Mesenchymal stem cell (in vitro differentiated cells and primary cell): ENCODE measurements around the gene ATP1B3.

Source experiments
- DNase-seq: peaks from one replicate; pipeline ENCODE4 v3.0.0-alpha.2; 2013
- H2AFZ ChIP-seq: one replicate; pipeline ENCODE4 v1.6.1; 2013; ENCODE audit warnings: low read depth, mild to moderate bottlenecking, control low read depth, inconsistent platforms, low read length, moderate library complexity
- H2AK5ac ChIP-seq: 2 replicates; pipeline ENCODE4 v1.6.1; 2013; ENCODE audit warnings: low read length, moderate library complexity, mild to moderate bottlenecking, inconsistent platforms; ENCODE audit not compliant: severe bottlenecking
- H2BK120ac ChIP-seq: one replicate; pipeline ENCODE4 v1.6.1; 2013; ENCODE audit warnings: low read depth, mild to moderate bottlenecking, inconsistent platforms, low read length, moderate library complexity
- H2BK12ac ChIP-seq, 2 experiments: one replicate each; pipeline ENCODE4 v1.6.1; 2013; ENCODE audit warnings: inconsistent platforms in 2 of 2, low read length in 2 of 2, mild to moderate bottlenecking in 2 of 2, moderate library complexity in 2 of 2, control low read depth in 1 of 2
- H2BK15ac ChIP-seq: one replicate; pipeline ENCODE4 v1.6.1; 2013; ENCODE audit warnings: mild to moderate bottlenecking, low read depth, inconsistent platforms; ENCODE audit not compliant: poor library complexity, severe bottlenecking
- H2BK5ac ChIP-seq: 2 replicates; pipeline ENCODE4 v1.6.1; 2013; ENCODE audit warnings: low read depth, mild to moderate bottlenecking, low read length, control low read depth, inconsistent platforms; ENCODE audit not compliant: poor library complexity, severe bottlenecking
- H3K14ac ChIP-seq, 2 experiments: one replicate each; pipeline ENCODE4 v1.6.1; 2013; ENCODE audit warnings: inconsistent platforms in 2 of 2, low read length in 2 of 2, control low read depth in 1 of 2, mild to moderate bottlenecking in 1 of 2, moderate library complexity in 1 of 2
- H3K18ac ChIP-seq, 2 experiments: one replicate each; pipeline ENCODE4 v1.6.1; 2013; ENCODE audit warnings: inconsistent platforms in 2 of 2, low read length in 2 of 2, control low read depth in 1 of 2, low read depth in 1 of 2, mild to moderate bottlenecking in 1 of 2
- H3K23ac ChIP-seq, 2 experiments: one replicate each; pipeline ENCODE4 v1.6.1; 2013; ENCODE audit warnings: inconsistent platforms in 2 of 2, low read length in 2 of 2, mild to moderate bottlenecking in 2 of 2, moderate library complexity in 2 of 2, control low read depth in 1 of 2
- H3K27ac ChIP-seq: 2 replicates; pipeline ENCODE4 v1.5.1; 2013; ENCODE audit warnings: mild to moderate bottlenecking, moderate library complexity, low read length, control low read depth, inconsistent platforms; ENCODE audit not compliant: poor library complexity, severe bottlenecking
- H3K27me3 ChIP-seq, 2 experiments: 2 replicates each; pipeline versions ENCODE4 v1.6.1 to v1.7.0; 2013; ENCODE audit warnings: low read length in 2 of 2, mild to moderate bottlenecking in 2 of 2, moderate library complexity in 2 of 2, control low read depth in 1 of 2, inconsistent platforms in 1 of 2; ENCODE audit not compliant: control insufficient read depth in 1 of 2, insufficient read depth in 1 of 2
- H3K36me3 ChIP-seq, 2 experiments: 2 replicates each; pipeline versions ENCODE4 v1.6.1 to v1.7.0; 2013; ENCODE audit warnings: low read length in 2 of 2, control low read depth in 1 of 2, inconsistent platforms in 1 of 2, low read depth in 1 of 2, mild to moderate bottlenecking in 1 of 2; ENCODE audit not compliant: insufficient read depth in 2 of 2, control insufficient read depth in 1 of 2
- H3K4ac ChIP-seq, 2 experiments: one replicate each; pipeline ENCODE4 v1.6.1; 2013; ENCODE audit warnings: inconsistent platforms in 2 of 2, low read length in 2 of 2, mild to moderate bottlenecking in 2 of 2, moderate library complexity in 2 of 2, control low read depth in 1 of 2, low read depth in 1 of 2
- H3K4me1 ChIP-seq: 2 replicates; pipeline ENCODE4 v1.6.1; 2013; ENCODE audit warnings: low read depth, low read length, control low read depth; ENCODE audit not compliant: control insufficient read depth, insufficient read depth
- H3K4me2 ChIP-seq: 2 replicates; pipeline ENCODE4 v1.6.1; 2013; ENCODE audit warnings: low read length, mild to moderate bottlenecking, inconsistent platforms; ENCODE audit not compliant: poor library complexity, severe bottlenecking
- H3K4me3 ChIP-seq, 2 experiments: 2 replicates each; pipeline versions ENCODE4 v1.5.1 to v1.7.0; 2013; ENCODE audit warnings: low read length in 2 of 2, mild to moderate bottlenecking in 2 of 2, control low read depth in 1 of 2, low read depth in 1 of 2; ENCODE audit not compliant: insufficient read depth in 1 of 2
- H3K79me1 ChIP-seq: replicated peaks from 2 replicates; pipeline ENCODE4 v1.6.1; 2013; ENCODE audit warnings: mild to moderate bottlenecking, control low read depth, low read length, inconsistent platforms; ENCODE audit not compliant: poor library complexity, severe bottlenecking
- H3K9ac ChIP-seq: 2 replicates; pipeline ENCODE4 v1.7.0; 2013; ENCODE audit warnings: mild to moderate bottlenecking, low read length, moderate library complexity
- H3K9me3 ChIP-seq: 2 replicates; pipeline ENCODE4 v1.7.0; 2013; ENCODE audit warnings: mild to moderate bottlenecking, low read length; ENCODE audit not compliant: control insufficient read depth
- H4K8ac ChIP-seq: one replicate; pipeline ENCODE4 v1.6.1; 2013; ENCODE audit warnings: inconsistent platforms, mild to moderate bottlenecking, low read length, moderate library complexity
- H4K91ac ChIP-seq: one replicate; pipeline ENCODE4 v1.6.1; 2013; ENCODE audit warnings: mild to moderate bottlenecking, low read length, inconsistent platforms
- WGBS: methylation state at CpG from one replicate; pipeline ENCODE4 v1.1.7; 2013; ENCODE audit warnings: mixed read lengths; 5-methylcytosine and 5-hydroxymethylcytosine counted together

The ATP1B3 gene

GRCh38 chr3:141901914-141902313, 25.5 kb downstream of the ATP1B3 start:
- no peak overlapping the region for H2BK120ac ChIP-seq

GRCh38 chr3:141904203-141904602, 27.8 kb downstream of the ATP1B3 start:
- Histone ChIP-seq H3K4me2 (no peak overlapping the region), H3K9ac (no peak overlapping the region), H3K9me3 (no peaks in the 10 kb centered on the region), H3K27ac (no peak overlapping the region), H3K18ac (no peak overlapping the region), H2AFZ (no peak overlapping the region), H2AK5ac (no peak overlapping the region), H3K14ac (no peak overlapping the region), H3K27me3 (no peaks in the 10 kb centered on the region), H4K91ac (no peak overlapping the region), H3K79me1 (peaks cover 27% of the 10 kb centered on the region), H2BK5ac (no peak overlapping the region), H4K8ac (no peak overlapping the region), H2BK15ac (no peak overlapping the region), H3K4me1 (no peaks in the 10 kb centered on the region), H2BK12ac (no peak overlapping the region), H3K36me3 (peaks cover 14 to 53% of the 10 kb centered on the region in 2 experiments), H2BK120ac (no peak overlapping the region), H3K4ac (no peak overlapping the region), H3K4me3 (no peak overlapping the region), H3K23ac (no peak overlapping the region)
- 95% methylated on average over 3 of the region's 4 CpGs for WGBS
- DNase-seq = no peak

More at GRCh38 chr3:141901914-141902313, 25.5 kb downstream of the ATP1B3 start:
- H3K9me3 ChIP-seq = no peaks in the 10 kb centered on the region
- no peak overlapping the region for H3K23ac ChIP-seq
- no peak overlapping the region for H3K9ac ChIP-seq
- H4K8ac ChIP-seq = no peak overlapping the region
- H2BK5ac ChIP-seq = no peak overlapping the region
- H3K4ac ChIP-seq = no peak overlapping the region
- no peak overlapping the region for H3K18ac ChIP-seq
- H2AK5ac ChIP-seq = no peak overlapping the region
- H2BK12ac ChIP-seq = no peak overlapping the region
- DNase-seq = no peak
- 100% methylated on average over 1 of the region's 2 CpGs for WGBS
- H3K4me2 ChIP-seq = no peak overlapping the region
- peaks cover 12 to 39% of the 10 kb centered on the region in 2 experiments for H3K36me3 ChIP-seq
- no peak overlapping the region for H3K4me3 ChIP-seq
- H3K27ac ChIP-seq = no peak overlapping the region
- H3K14ac ChIP-seq = no peak overlapping the region
- no peak overlapping the region for H4K91ac ChIP-seq
- H3K79me1 ChIP-seq = peaks cover 24% of the 10 kb centered on the region
- no peaks in the 10 kb centered on the region for H3K27me3 ChIP-seq
- no peaks in the 10 kb centered on the region for H3K4me1 ChIP-seq
- no peak overlapping the region for H2BK15ac ChIP-seq
- no peak overlapping the region for H2AFZ ChIP-seq

DNA sequence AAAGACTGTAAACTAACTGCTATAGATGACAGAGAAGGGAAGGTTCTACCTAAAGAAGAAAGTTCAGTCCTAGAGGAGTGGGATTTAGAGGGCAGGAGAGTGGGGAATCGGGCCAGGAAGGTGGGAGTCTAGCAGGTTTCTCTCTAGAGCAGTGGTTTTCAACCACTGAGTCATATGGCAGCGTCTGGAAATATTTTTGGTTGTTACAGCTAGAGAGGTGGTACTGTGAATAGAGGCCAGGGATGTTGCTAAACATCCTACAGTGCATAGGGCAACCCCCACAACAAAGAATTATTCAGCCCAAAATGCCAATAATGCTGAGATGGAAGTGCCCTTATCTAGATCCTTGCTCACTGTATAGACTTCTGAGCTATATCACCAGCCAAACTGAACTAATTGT, 28.7 kb downstream of the ATP1B3 start:
- peaks cover 12 to 62% of the 10 kb centered on the region in 2 experiments for H3K36me3 ChIP-seq
- H3K18ac ChIP-seq = no peak overlapping the region
- H3K4me1 ChIP-seq = no peaks in the 10 kb centered on the region
- no peaks in the 10 kb centered on the region for H3K27me3 ChIP-seq
- H2BK15ac ChIP-seq = no peak overlapping the region
- H2AFZ ChIP-seq = no peak overlapping the region
- 100% methylated on average over 1 of the region's 2 CpGs for WGBS
- no peak overlapping the region for H3K4me2 ChIP-seq
- H3K9ac ChIP-seq = no peak overlapping the region
- H3K27ac ChIP-seq = no peak overlapping the region
- H2BK5ac ChIP-seq = no peak overlapping the region
- H3K23ac ChIP-seq = no peak overlapping the region
- DNase-seq = no peak
- no peak overlapping the region for H2AK5ac ChIP-seq
- no peaks in the 10 kb centered on the region for H3K9me3 ChIP-seq
- no peak overlapping the region for H2BK12ac ChIP-seq
- H3K14ac ChIP-seq = no peak overlapping the region
- no peak overlapping the region for H4K91ac ChIP-seq
- H2BK120ac ChIP-seq = no peak overlapping the region
- H3K79me1 ChIP-seq = peaks cover 25% of the 10 kb centered on the region
- no peak overlapping the region for H4K8ac ChIP-seq
- H3K4ac ChIP-seq = no peak overlapping the region
- H3K4me3 ChIP-seq = no peak overlapping the region

DNA sequence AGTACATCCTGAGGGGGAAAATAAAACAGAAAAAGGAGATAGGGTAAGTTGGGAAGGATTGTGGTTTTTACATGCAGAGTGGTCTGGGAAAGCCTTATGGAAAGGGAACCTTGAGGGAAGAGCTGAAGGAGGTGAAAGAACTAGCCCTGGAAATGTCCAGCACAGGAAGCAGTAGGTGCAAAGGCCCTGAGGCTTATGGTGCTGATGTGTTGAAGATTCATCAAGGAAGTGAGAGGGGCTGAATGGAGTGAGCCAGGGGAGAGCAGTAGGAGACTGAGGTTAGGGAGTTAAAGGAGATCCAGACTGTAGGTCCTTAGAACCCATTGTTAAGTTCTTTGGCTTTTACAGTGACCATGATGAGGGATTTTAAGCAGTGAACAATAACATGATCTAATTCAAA, 33.0 kb downstream of the ATP1B3 start:
- no peak overlapping the region for H3K23ac ChIP-seq
- no peak overlapping the region for H2BK120ac ChIP-seq
- H3K4me1 ChIP-seq = no peaks in the 10 kb centered on the region
- H2BK15ac ChIP-seq = no peak overlapping the region
- H3K9me3 ChIP-seq = no peaks in the 10 kb centered on the region
- no peak overlapping the region for H3K4ac ChIP-seq
- no peak for DNase-seq
- H3K27ac ChIP-seq = no peak overlapping the region
- H3K4me2 ChIP-seq = no peak overlapping the region
- H3K18ac ChIP-seq = no peak overlapping the region
- no peak overlapping the region for H4K8ac ChIP-seq
- no peak overlapping the region for H2BK12ac ChIP-seq
- no peak overlapping the region for H3K9ac ChIP-seq
- no peaks in the 10 kb centered on the region for H3K27me3 ChIP-seq
- H4K91ac ChIP-seq = no peak overlapping the region
- H3K14ac ChIP-seq = no peak overlapping the region
- H2AFZ ChIP-seq = no peak overlapping the region
- H3K36me3 ChIP-seq = peaks cover 17 to 81% of the 10 kb centered on the region in 2 experiments
- no peak overlapping the region for H2BK5ac ChIP-seq
- H3K79me1 ChIP-seq = peaks cover 13% of the 10 kb centered on the region
- H2AK5ac ChIP-seq = no peak overlapping the region
- H3K4me3 ChIP-seq = no peak overlapping the region
